CD8-positive, alpha-beta memory T cell (primary cell): ENCODE measurements around the gene SLIT3. TPM values are rescaled to one million over a fixed set of nuclear protein-coding genes. Genes with fewer than 3 reads are reported as not detected.

Source experiments
- CTCF ChIA-PET: fragments of 350-600 bp; sonication (Branson Sonifier 250); formaldehyde crosslinking; loops from one replicate; lab custom pipeline; 2021; ENCODE audit warnings: antibody characterized with exemption; lab: Charles Lee
- POLR2A ChIA-PET: fragments of 350-600 bp; sonication (Branson Sonifier 250); formaldehyde crosslinking; loops from one replicate; lab custom pipeline; 2021; ENCODE audit warnings: antibody characterized with exemption; lab: Charles Lee
- DNase-seq, 5 donors: peaks; one replicate each; pipeline versions ENCODE4 v3.0.0 to v3.0.0-alpha.2; 2020 to 2022; ENCODE audit warnings: mixed read lengths in 1 of 5
- H3K27ac ChIP-seq: one replicate; pipeline ENCODE4 v1.7.0; 2013; ENCODE audit warnings: low read depth, mild to moderate bottlenecking, low read length, moderate library complexity
- H3K27me3 ChIP-seq: 2 replicates; pipeline ENCODE4 v1.7.0; 2013; ENCODE audit warnings: low read length, mild to moderate bottlenecking; ENCODE audit not compliant: insufficient read depth, poor library complexity, severe bottlenecking
- H3K36me3 ChIP-seq: 2 replicates; pipeline ENCODE4 v1.7.0; 2013; ENCODE audit warnings: mild to moderate bottlenecking, low read length, moderate library complexity; ENCODE audit not compliant: insufficient read depth
- H3K4me1 ChIP-seq: 2 replicates; pipeline ENCODE4 v1.7.0; 2013; ENCODE audit warnings: mild to moderate bottlenecking, low read length, moderate library complexity; ENCODE audit not compliant: insufficient read depth
- H3K4me3 ChIP-seq: 2 replicates; pipeline ENCODE4 v1.7.0; 2013; ENCODE audit warnings: mild to moderate bottlenecking, low read length
- H3K9me3 ChIP-seq: 2 replicates; pipeline ENCODE4 v1.7.0; 2013; ENCODE audit warnings: mild to moderate bottlenecking, low read length
- H3K27ac Mint-ChIP-seq, 8 donors: one replicate each; pipeline ENCODE4 v1.8.0; 2020 to 2021; ENCODE audit warnings: mixed read lengths in 8 of 8, mild to moderate bottlenecking in 6 of 8, inconsistent platforms in 3 of 8, moderate library complexity in 3 of 8
- H3K27me3 Mint-ChIP-seq, 2 donors: one replicate each; pipeline ENCODE4 v1.8.0; 2020 to 2021; ENCODE audit warnings: mixed read lengths in 2 of 2, mild to moderate bottlenecking in 1 of 2, moderate library complexity in 1 of 2
- H3K36me3 Mint-ChIP-seq, 3 donors: one replicate each; pipeline ENCODE4 v1.8.0; 2020 to 2021; ENCODE audit warnings: mixed read lengths in 3 of 3, inconsistent platforms in 1 of 3, mild to moderate bottlenecking in 1 of 3
- H3K4me1 Mint-ChIP-seq, 3 donors: one replicate each; pipeline ENCODE4 v1.8.0; 2020 to 2021; ENCODE audit warnings: mixed read lengths in 3 of 3, inconsistent platforms in 1 of 3, mild to moderate bottlenecking in 1 of 3
- H3K4me3 Mint-ChIP-seq, 7 donors: one replicate each; pipeline ENCODE4 v1.8.0; 2020 to 2021; ENCODE audit warnings: mixed read lengths in 7 of 7, mild to moderate bottlenecking in 6 of 7, moderate library complexity in 4 of 7, inconsistent platforms in 2 of 7
- H3K9me3 Mint-ChIP-seq, 5 donors: one replicate each; pipeline ENCODE4 v1.8.0; 2020 to 2022; ENCODE audit warnings: mixed read lengths in 5 of 5, mild to moderate bottlenecking in 3 of 5, moderate library complexity in 2 of 5, inconsistent platforms in 1 of 5
- polyA plus RNA-seq: library from polyadenylated mRNA; unstranded; fragments of 300-500 nt; fragmentation: Illumina TruSeq; gene quantifications from one replicate; pipeline ENCODE4 v1.2.3, GENCODE V29; 2021
- total RNA-seq, 2 experiments: library from RNA; stranded (reverse); gene quantifications; one replicate each; pipeline ENCODE4 v1.2.3, GENCODE V29; 2021

Gene SLIT3
- total and polyA plus RNA-seq, 3 experiments from 2014 or later, result 0.49 to 0.72 TPM; not detected in 1

DNA sequence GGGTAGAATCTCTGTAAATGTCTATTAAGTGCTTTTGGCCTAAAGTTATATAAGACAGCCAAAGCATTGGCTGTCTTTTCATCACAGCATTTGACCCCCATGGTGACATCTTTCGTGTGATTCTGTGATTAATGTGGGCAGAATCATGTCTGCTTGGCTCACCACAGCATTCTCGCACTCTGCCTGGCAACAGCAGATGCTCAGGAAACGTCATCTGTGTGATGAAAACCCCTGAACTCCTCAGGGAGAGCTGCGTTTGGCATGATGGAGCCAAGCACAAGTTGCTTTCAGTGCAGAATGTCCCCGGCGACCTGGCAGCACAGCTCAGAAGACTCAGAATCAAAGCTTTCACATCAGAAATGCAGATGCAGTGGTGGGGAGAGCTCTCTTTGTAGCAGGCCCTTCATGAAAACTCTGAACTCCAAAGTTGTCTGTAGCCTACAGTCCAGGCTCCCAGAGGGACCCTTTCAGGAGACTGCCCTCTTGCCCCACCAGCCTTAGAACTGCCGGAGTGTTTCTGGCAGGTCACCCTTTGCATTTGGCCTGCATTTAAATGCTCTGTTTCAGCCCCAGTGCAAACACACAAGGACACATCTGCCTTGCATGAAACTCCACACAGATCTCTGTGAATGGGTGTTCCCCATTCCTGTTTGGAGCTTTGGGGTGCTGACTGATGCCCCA, 566.2 kb downstream of the SLIT3 start:
- Histone ChIP-seq H3K27ac (no peak overlapping the region), H3K4me1 (no peaks in the 10 kb centered on the region), H3K9me3 (no peaks in the 10 kb centered on the region), H3K36me3 (no peaks in the 10 kb centered on the region), H3K4me3 (no peak overlapping the region), H3K27me3 (no peaks in the 10 kb centered on the region)
- Mint-ChIP-seq H3K27me3 (peaks cover 4 to 12% of the 10 kb centered on the region in 2 donors), H3K9me3 (peaks cover 4 to 6% (median 4%) of the 10 kb centered on the region in 5 donors), H3K4me1 (no peaks in the 10 kb centered on the region), H3K36me3 (peaks cover 0 to 5% (median 0%) of the 10 kb centered on the region in 3 donors), H3K27ac (no peak overlapping the region), H3K4me3 (no peak overlapping the region)
- CTCF ChIA-PET, result no interaction called here
- DNase-seq, result no peak
- POLR2A ChIA-PET, result no interaction called here

- Histone ChIP-seq H3K4me3 (no peak overlapping the region), H3K27ac (no peak overlapping the region), H3K4me1 (no peaks in the 10 kb centered on the region), H3K27me3 (no peaks in the 10 kb centered on the region), H3K9me3 (no peaks in the 10 kb centered on the region), H3K36me3 (no peaks in the 10 kb centered on the region)
- Mint-ChIP-seq H3K36me3 (peaks cover 0 to 6% (median 0%) of the 10 kb centered on the region in 3 donors), H3K9me3 (peaks cover 7 to 10% (median 9%) of the 10 kb centered on the region in 5 donors), H3K4me3 (no peak overlapping the region), H3K27ac (no peak overlapping the region), H3K27me3 (peaks cover 8 to 10% of the 10 kb centered on the region in 2 donors), H3K4me1 (no peaks in the 10 kb centered on the region)
- ChIA-PET POLR2A (no interaction called here), CTCF (no interaction called here)
- no peak for DNase-seq
These were observed 566.8 kb downstream of the SLIT3 start for GRCh38 chr5:168734119-168734518.

DNA sequence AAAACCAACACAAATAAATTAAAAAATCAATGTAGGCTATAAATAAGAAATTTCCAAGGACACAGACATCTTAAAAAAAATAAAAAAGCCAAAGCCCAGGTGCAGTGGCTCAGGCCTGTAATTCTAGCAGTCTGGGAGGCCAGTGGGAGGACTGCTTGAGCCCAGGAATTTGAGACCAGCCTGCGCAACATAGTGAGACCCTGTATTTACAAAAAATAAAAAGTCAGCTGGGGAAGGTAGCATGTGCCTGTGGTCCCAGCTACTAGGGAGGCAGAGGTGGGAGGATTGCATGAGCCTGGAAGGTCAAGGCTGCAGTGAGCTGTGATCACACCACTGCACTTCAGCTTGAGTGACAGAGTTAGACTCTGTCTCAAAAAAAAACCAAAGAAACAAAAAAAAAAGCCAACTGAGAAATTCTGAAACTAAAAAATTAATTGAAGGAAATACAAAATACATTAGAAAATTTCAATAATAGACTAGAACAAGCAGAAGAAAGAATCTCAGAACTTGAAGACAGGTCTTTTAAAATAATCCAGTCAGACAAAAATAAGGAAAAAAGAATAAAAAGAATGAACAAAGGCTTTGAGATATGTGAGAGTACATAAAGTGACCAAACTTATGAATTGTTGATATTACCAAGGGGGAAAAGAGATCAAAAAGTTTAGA, 572.3 kb downstream of the SLIT3 start:
- Histone ChIP-seq H3K27me3 (no peaks in the 10 kb centered on the region), H3K27ac (no peak overlapping the region), H3K4me1 (no peaks in the 10 kb centered on the region), H3K4me3 (no peak overlapping the region), H3K36me3 (no peaks in the 10 kb centered on the region), H3K9me3 (no peaks in the 10 kb centered on the region)
- DNase-seq, result no peak
- H3K27ac Mint-ChIP-seq, result peak overlapping the region in 1 of 8 donors; percentile 30
- H3K27me3 Mint-ChIP-seq, result peaks cover 4 to 13% of the 10 kb centered on the region in 2 donors
- no peak overlapping the region for H3K4me3 Mint-ChIP-seq
- H3K9me3 Mint-ChIP-seq, result peaks cover 23 to 32% (median 28%) of the 10 kb centered on the region in 5 donors
- POLR2A ChIA-PET, result no interaction called here
- no peaks in the 10 kb centered on the region for H3K4me1 Mint-ChIP-seq
- CTCF ChIA-PET, result no interaction called here
- peaks cover 0 to 6% (median 2%) of the 10 kb centered on the region in 3 donors for H3K36me3 Mint-ChIP-seq

- Histone ChIP-seq H3K9me3 (no peaks in the 10 kb centered on the region), H3K4me3 (no peak overlapping the region), H3K27me3 (no peaks in the 10 kb centered on the region), H3K36me3 (no peaks in the 10 kb centered on the region), H3K27ac (no peak overlapping the region), H3K4me1 (no peaks in the 10 kb centered on the region)
- peaks cover 0 to 6% (median 2%) of the 10 kb centered on the region in 3 donors for H3K36me3 Mint-ChIP-seq
- peaks cover 23 to 32% (median 30%) of the 10 kb centered on the region in 5 donors for H3K9me3 Mint-ChIP-seq
- CTCF ChIA-PET, result no interaction called here
- no peak for DNase-seq
- peaks cover 7 to 22% of the 10 kb centered on the region in 2 donors for H3K27me3 Mint-ChIP-seq
- peak overlapping the region in 1 of 8 donors; percentile 47 for H3K27ac Mint-ChIP-seq
- no peaks in the 10 kb centered on the region for H3K4me1 Mint-ChIP-seq
- no peak overlapping the region for H3K4me3 Mint-ChIP-seq
- POLR2A ChIA-PET, result no interaction called here
These were observed 573.4 kb downstream of the SLIT3 start for GRCh38 chr5:168727547-168727946.

DNA sequence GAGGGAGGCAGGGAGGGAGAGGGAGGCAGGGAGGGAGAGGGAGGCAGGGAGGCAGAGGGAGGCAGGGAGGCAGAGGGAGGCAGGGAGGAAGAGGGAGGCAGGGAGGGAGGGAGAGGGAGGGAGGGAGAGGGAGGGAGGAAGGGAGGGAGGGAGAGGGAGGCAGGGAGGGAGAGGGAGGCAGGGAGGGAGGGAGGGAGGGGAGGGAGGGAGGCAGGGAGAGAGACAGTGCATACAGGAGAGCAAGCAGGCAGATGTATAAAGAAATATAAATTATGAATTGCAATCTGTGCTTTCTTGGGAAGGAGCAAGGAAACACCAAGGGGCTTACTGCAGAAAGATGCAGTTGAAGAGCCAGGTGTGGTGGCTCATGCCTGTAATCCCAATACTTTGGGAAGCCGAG, 574.6 kb downstream of the SLIT3 start:
- Mint-ChIP-seq H3K27me3 (peaks cover 7 to 33% of the 10 kb centered on the region in 2 donors), H3K36me3 (peaks cover 0 to 6% (median 2%) of the 10 kb centered on the region in 3 donors), H3K9me3 (peaks cover 23 to 32% (median 30%) of the 10 kb centered on the region in 5 donors), H3K4me1 (no peaks in the 10 kb centered on the region), H3K27ac (no peak overlapping the region), H3K4me3 (peak overlapping the region in 1 of 7 donors; percentile 57)
- Histone ChIP-seq H3K27ac (no peak overlapping the region), H3K9me3 (no peaks in the 10 kb centered on the region), H3K27me3 (no peaks in the 10 kb centered on the region), H3K4me3 (no peak overlapping the region), H3K4me1 (no peaks in the 10 kb centered on the region), H3K36me3 (no peaks in the 10 kb centered on the region)
- DNase-seq, result no peak
- ChIA-PET CTCF (no interaction called here), POLR2A (no interaction called here)

DNA sequence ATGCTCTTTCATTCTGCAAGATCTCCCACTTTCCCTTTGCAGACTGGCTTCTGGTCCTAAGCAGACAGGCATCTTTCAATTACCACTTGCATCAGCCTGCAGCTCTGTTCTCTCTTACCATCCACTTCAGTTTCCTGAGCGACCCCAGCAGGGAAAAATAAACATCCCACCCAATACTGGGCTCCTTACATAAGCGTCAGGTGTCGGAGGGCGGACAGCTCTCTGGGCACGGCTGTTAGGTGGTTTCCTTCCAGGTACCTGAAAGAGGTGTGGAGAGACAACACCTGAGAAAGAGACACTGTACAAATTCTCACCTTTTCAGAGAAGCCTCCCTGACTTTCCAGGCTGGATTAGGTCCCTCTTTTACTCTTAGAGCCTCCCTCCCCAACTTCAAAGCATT, 576.7 kb downstream of the SLIT3 start:
- Mint-ChIP-seq H3K4me3 (no peak overlapping the region), H3K27me3 (peaks cover 3 to 42% of the 10 kb centered on the region in 2 donors), H3K36me3 (peaks cover 0 to 2% (median 0%) of the 10 kb centered on the region in 3 donors), H3K4me1 (no peaks in the 10 kb centered on the region), H3K27ac (no peak overlapping the region), H3K9me3 (peaks cover 13 to 24% (median 21%) of the 10 kb centered on the region in 5 donors)
- no peak for DNase-seq
- ChIA-PET POLR2A (no interaction called here), CTCF (no interaction called here)
- H3K36me3 ChIP-seq, result no peaks in the 10 kb centered on the region
- no peak overlapping the region for H3K4me3 ChIP-seq
- H3K9me3 ChIP-seq, result no peaks in the 10 kb centered on the region
- H3K27me3 ChIP-seq, result no peaks in the 10 kb centered on the region
- H3K27ac ChIP-seq, result no peak overlapping the region
- H3K4me1 ChIP-seq, result no peaks in the 10 kb centered on the region

DNA sequence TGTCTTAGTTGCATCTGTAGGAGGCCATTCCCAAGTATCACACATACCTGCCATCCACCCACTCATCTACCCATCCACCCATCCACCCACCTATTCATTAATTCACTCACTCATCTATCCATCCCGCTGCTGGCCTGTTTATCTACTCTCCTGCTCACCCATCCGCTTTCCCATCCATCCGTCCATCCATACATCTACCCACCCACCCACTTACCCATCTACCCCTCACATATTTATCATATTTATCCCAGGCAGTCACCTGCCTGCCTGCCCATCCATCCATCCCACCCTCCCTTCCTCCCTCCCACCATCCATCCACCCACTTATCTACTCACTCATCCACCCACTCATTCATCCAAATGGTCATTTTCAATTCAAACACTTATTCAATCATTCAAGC, 577.9 kb downstream of the SLIT3 start:
- Mint-ChIP-seq H3K9me3 (peaks cover 4 to 14% (median 11%) of the 10 kb centered on the region in 5 donors), H3K36me3 (no peaks in the 10 kb centered on the region), H3K27ac (no peak overlapping the region), H3K4me1 (no peaks in the 10 kb centered on the region), H3K27me3 (peaks cover 5 to 50% of the 10 kb centered on the region in 2 donors), H3K4me3 (no peak overlapping the region)
- H3K27me3 ChIP-seq, result no peaks in the 10 kb centered on the region
- H3K27ac ChIP-seq, result no peak overlapping the region
- ChIA-PET CTCF (no interaction called here), POLR2A (no interaction called here)
- no peaks in the 10 kb centered on the region for H3K4me1 ChIP-seq
- no peak overlapping the region for H3K4me3 ChIP-seq
- H3K36me3 ChIP-seq, result no peaks in the 10 kb centered on the region
- no peaks in the 10 kb centered on the region for H3K9me3 ChIP-seq
- no peak for DNase-seq

DNA sequence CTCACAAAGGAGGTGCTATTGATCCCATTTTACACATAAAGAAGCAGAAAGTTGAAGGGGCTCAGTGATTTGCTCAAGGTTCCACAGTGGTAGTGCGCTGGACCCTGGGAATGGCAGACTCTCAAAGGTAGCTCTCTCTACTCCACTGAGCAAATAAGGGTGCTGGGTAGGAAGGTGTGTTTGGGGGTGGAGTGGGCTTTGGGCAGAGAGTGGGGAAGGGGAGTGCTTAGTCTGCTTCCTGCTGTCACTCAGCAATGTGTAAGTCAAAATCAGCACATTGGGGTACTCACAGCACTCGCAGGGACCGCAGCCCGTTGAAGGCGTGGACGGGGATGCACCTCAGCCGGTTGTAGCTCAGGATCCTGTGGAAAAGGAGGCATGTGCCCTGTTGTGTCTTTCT, 579.0 kb downstream of the SLIT3 start:
- H3K36me3 Mint-ChIP-seq, result no peaks in the 10 kb centered on the region
- ChIA-PET CTCF (no interaction called here), POLR2A (no interaction called here)
- no peak overlapping the region for H3K27ac Mint-ChIP-seq
- Histone ChIP-seq H3K36me3 (no peaks in the 10 kb centered on the region), H3K9me3 (no peaks in the 10 kb centered on the region), H3K27me3 (no peaks in the 10 kb centered on the region), H3K4me3 (no peak overlapping the region), H3K27ac (no peak overlapping the region), H3K4me1 (no peaks in the 10 kb centered on the region)
- no peak for DNase-seq
- peak overlapping the region in 1 of 7 donors; percentile 54 for H3K4me3 Mint-ChIP-seq
- H3K27me3 Mint-ChIP-seq, result peaks cover 5 to 50% of the 10 kb centered on the region in 2 donors
- H3K9me3 Mint-ChIP-seq, result peaks cover under 1 to 5% (median 2%) of the 10 kb centered on the region in 5 donors
- no peaks in the 10 kb centered on the region for H3K4me1 Mint-ChIP-seq
